Skin epidermis (tissue), 12 donors: Measurements from ENCODE around the gene TMPO.
A peak's percentile ranks its signal among the peaks of the same experiment; 100 is the strongest.
"Not testable (repeated sequence)": the region's sequence is repeated elsewhere in the genome, so short reads cannot be mapped to it uniquely, and the experiment has no call there.

Experiments
- H3K27ac ChIP-seq, 21 experiments: fragments of 200-600 bp; sonication (generic) in 11 of 21; one replicate each; pipeline ENCODE4 v1.5.0; 2020; ENCODE audit warnings: mild to moderate bottlenecking in 3 of 21, inconsistent platforms in 2 of 21, moderate library complexity in 2 of 21
- H3K4me3 ChIP-seq, 7 experiments: fragments of 200-600 bp; sonication (generic) in 2 of 7; one replicate each; pipeline ENCODE4 v1.5.0; 2020; ENCODE audit warnings: inconsistent platforms in 2 of 7, mild to moderate bottlenecking in 2 of 7, moderate library complexity in 1 of 7

Gene TMPO

GRCh38 chr12:98515287-98516110 is at the start of gene TMPO:
Gene TMPO (plus strand): TSS chr12:98515590. CDS start chr12:98515868, 278 bp downstream.
- H3K4me3 ChIP-seq = peak within 1 kb of the TSS; percentile 78 to 100 (median 95)
- H3K27ac ChIP-seq = peak within 1 kb of the TSS; percentile 58 to 99 (median 94)

- H3K27ac ChIP-seq = no peak overlapping the region
Observed at GRCh38 chr12:98465950-98466602, 49.3 kb upstream of the TMPO start.

GRCh38 chr12:98466640-98467400 is 48.6 kb upstream of the TMPO start:
- H3K4me3 ChIP-seq = no peak overlapping the region
- H3K27ac ChIP-seq = no peak overlapping the region

More at GRCh38 chr12:98465950-98466602, 49.3 kb upstream of the TMPO start:
- no peak overlapping the region for H3K4me3 ChIP-seq

GRCh38 chr12:98469109-98469508 is 46.3 kb upstream of the TMPO start:
- Histone ChIP-seq H3K27ac (no peak overlapping the region), H3K4me3 (no peak overlapping the region)

- H3K4me3 ChIP-seq = no peak overlapping the region
- no peak overlapping the region for H3K27ac ChIP-seq
Observed at GRCh38 chr12:98470469-98471082, 44.8 kb upstream of the TMPO start.

GRCh38 chr12:98471085-98471484 is 44.3 kb upstream of the TMPO start:
- H3K27ac ChIP-seq = no peak overlapping the region
- H3K4me3 ChIP-seq = no peak overlapping the region

- H3K4me3 ChIP-seq = no peak overlapping the region
- peak overlapping the region in 2 of 21 experiments; percentile 23 to 30 for H3K27ac ChIP-seq
Observed at GRCh38 chr12:98475565-98475908, 39.9 kb upstream of the TMPO start.

GRCh38 chr12:98478606-98479005 is 36.8 kb upstream of the TMPO start:
- no peak overlapping the region for H3K27ac ChIP-seq

GRCh38 chr12:98483621-98484503 is 31.5 kb upstream of the TMPO start:
- no peak overlapping the region for H3K4me3 ChIP-seq
- no peak overlapping the region for H3K27ac ChIP-seq

More at GRCh38 chr12:98478606-98479005, 36.8 kb upstream of the TMPO start:
- H3K4me3 ChIP-seq = no peak overlapping the region

- Histone ChIP-seq H3K27ac (no peak overlapping the region), H3K4me3 (no peak overlapping the region)
Observed at GRCh38 chr12:98485792-98486340, 29.5 kb upstream of the TMPO start.

GRCh38 chr12:98488416-98488815 is 27.0 kb upstream of the TMPO start:
- not testable (repeated sequence) for H3K4me3 ChIP-seq, H3K27ac ChIP-seq

GRCh38 chr12:98489176-98489575 is 26.2 kb upstream of the TMPO start:
- Histone ChIP-seq H3K4me3 (no peak overlapping the region), H3K27ac (no peak overlapping the region)

GRCh38 chr12:98490501-98491453 is 24.6 kb upstream of the TMPO start:
- H3K4me3 ChIP-seq = no peak overlapping the region

GRCh38 chr12:98492580-98493140 is 22.7 kb upstream of the TMPO start:
- Histone ChIP-seq H3K4me3 (no peak overlapping the region), H3K27ac (no peak overlapping the region)

More at GRCh38 chr12:98490501-98491453, 24.6 kb upstream of the TMPO start:
- H3K27ac ChIP-seq = peak overlapping the region in 12 of 21 experiments; percentile 26 to 75 (median 56)

- not testable (repeated sequence) for H3K27ac ChIP-seq, H3K4me3 ChIP-seq
Observed at GRCh38 chr12:98501266-98501629, 14.1 kb upstream of the TMPO start.

- Histone ChIP-seq H3K4me3 (peak overlapping the region; percentile 50 to 65 (median 59)), H3K27ac (peak overlapping the region; percentile 34 to 96 (median 90))
Observed at GRCh38 chr12:98503342-98503591, 12.1 kb upstream of the TMPO start.

- Histone ChIP-seq H3K4me3 (peak overlapping the region; percentile 50 to 65 (median 59)), H3K27ac (peak overlapping the region; percentile 44 to 96 (median 90))
Observed at GRCh38 chr12:98503592-98504367, 11.6 kb upstream of the TMPO start.
